GM18505 (cell line): ENCODE data around the gene DNAH8.
A peak's percentile ranks its signal among the peaks of the same experiment; 100 is the strongest.
"Not testable (repeated sequence)": the region's sequence is repeated elsewhere in the genome, so short reads cannot be mapped to it uniquely, and the experiment has no call there.

ENCODE experiments used
- ATAC-seq: cut with Tn5 transposase; IDR thresholded peaks from one replicate; pipeline ENCODE4 v1.9.1; 2021; ENCODE audit not compliant: unreplicated experiment
- POLR2A ChIP-seq: IDR thresholded peaks from 4 replicates; pipeline ENCODE4 v1.6.1; 2011; ENCODE audit warnings: borderline replicate concordance; ENCODE audit not compliant: insufficient read depth, insufficient read length; ENCODE audit errors: extremely low read depth

The DNAH8 gene

GRCh38 chr6:38686270-38687042 lies 28.7 kb upstream of the DNAH8 start:
- no peak for TF ChIP-seq POLR2A
- no peak for ATAC-seq

- no peak for TF ChIP-seq POLR2A
- ATAC-seq, result no peak
These were observed 28.1 kb upstream of the DNAH8 start for GRCh38 chr6:38687043-38687353.

- ATAC-seq, result no peak
- no peak for TF ChIP-seq POLR2A
These were observed 27.6 kb upstream of the DNAH8 start for GRCh38 chr6:38687549-38687948.

GRCh38 chr6:38688579-38689087 lies 26.5 kb upstream of the DNAH8 start:
- ATAC-seq, result no peak
- no peak for TF ChIP-seq POLR2A

GRCh38 chr6:38695227-38695900 lies 19.7 kb upstream of the DNAH8 start:
- no peak for ATAC-seq
- TF ChIP-seq POLR2A, result no peak

GRCh38 chr6:38695933-38696332 lies 19.2 kb upstream of the DNAH8 start:
- no peak for ATAC-seq
- no peak for TF ChIP-seq POLR2A

GRCh38 chr6:38696345-38696744 lies 18.8 kb upstream of the DNAH8 start:
- TF ChIP-seq POLR2A, result no peak
- ATAC-seq, result no peak

GRCh38 chr6:38697846-38698245 lies 17.3 kb upstream of the DNAH8 start:
- no peak for TF ChIP-seq POLR2A
- ATAC-seq, result no peak

- ATAC-seq, result not testable (repeated sequence)
These were observed 15.4 kb upstream of the DNAH8 start for GRCh38 chr6:38699702-38700101.

GRCh38 chr6:38701551-38701950 lies 13.6 kb upstream of the DNAH8 start:
- no peak for TF ChIP-seq POLR2A
- ATAC-seq, result no peak

GRCh38 chr6:38702558-38703397 lies 12.3 kb upstream of the DNAH8 start, which contains the start of gene GLO1:
GLO1 (minus strand) TSS chr6:38703145; CDS start chr6:38703054, 91 bp downstream.
- TF ChIP-seq POLR2A, result peak; percentile 91
- peak; percentile 99 for ATAC-seq

- no peak for TF ChIP-seq POLR2A
- no peak for ATAC-seq
These were observed 11.0 kb upstream of the DNAH8 start for GRCh38 chr6:38703949-38704590.

- TF ChIP-seq POLR2A, result no peak
These were observed 9.2 kb upstream of the DNAH8 start for GRCh38 chr6:38705924-38706323.

More at GRCh38 chr6:38705924-38706323, 9.2 kb upstream of the DNAH8 start:
- ATAC-seq, result no peak
